Gastroesophageal sphincter (tissue), 3 donors: Measurements from ENCODE around the gene SLCO1A2.

Source experiments
- CTCF ChIP-seq, 4 experiments: fragments of 200-600 bp in 2 of 4; fragments of 450-650 bp in 2 of 4; sonication (generic) in 1 of 4; IDR thresholded peaks; one replicate each; pipeline ENCODE4 v1.5.1; 2017 to 2019; ENCODE audit warnings: antibody characterized with exemption in 4 of 4, mild to moderate bottlenecking in 2 of 4, moderate library complexity in 2 of 4
- POLR2A ChIP-seq, 2 donors: fragments of 450-650 bp; IDR thresholded peaks; one replicate each; pipeline ENCODE4 v1.6.1; 2017; ENCODE audit warnings: antibody characterized with exemption in 2 of 2, mild to moderate bottlenecking in 2 of 2, moderate library complexity in 1 of 2
- POLR2AphosphoS5 ChIP-seq: sonication (generic); formaldehyde crosslinking; IDR thresholded peaks from one replicate; pipeline ENCODE4 v1.6.1; 2017; ENCODE audit warnings: antibody characterized with exemption

- TF ChIP-seq CTCF (IDR thresholded peaks at IDR 0.05) (no peak), POLR2AphosphoS5 (no peak), POLR2A (IDR thresholded peaks at IDR 0.05) (no peak)
Measured at GRCh38 chr12:21384261-21384660, 49.5 kb upstream of the SLCO1A2 start.
